ENCODE results near the gene NANOS3. TPM values are rescaled to one million over a fixed set of nuclear protein-coding genes. Genes with fewer than 3 reads are reported as not detected.

The NANOS3 gene
- total RNA-seq, 1 donor from 2014 or later = not detected

GRCh38 chr19:13864667-13865570, 12.0 kb upstream of the NANOS3 start:
- Mint-ChIP-seq H3K4me3 (peak overlapping the region; percentile 83), H3K4me1 (peaks cover 34% of the 10 kb centered on the region), H3K9me3 (no peaks in the 10 kb centered on the region), H3K36me3 (peaks cover 2% of the 10 kb centered on the region), H3K27ac (no peak overlapping the region), H3K27me3 (ENCODE audit: insufficient read depth, low read depth) (peaks cover 30% of the 10 kb centered on the region)
- Histone ChIP-seq H3K4me1 (peaks cover 6% of the 10 kb centered on the region), H4K20me1 (ENCODE audit: low read depth) (peaks cover 5% of the 10 kb centered on the region), H3K4me2 (peak overlapping the region; percentile 86), H3K9ac (no peak overlapping the region), H3K27ac (no peak overlapping the region), H2AFZ (replicated peaks) (no peak overlapping the region), H3K9me3 (ENCODE audit: low read depth) (no peaks in the 10 kb centered on the region), H3K4me3 (peak overlapping the region; percentile 61), H3K36me3 (no peaks in the 10 kb centered on the region), H3K79me2 (ENCODE audit: low read depth) (no peaks in the 10 kb centered on the region), H3K27me3 (peaks cover 81% of the 10 kb centered on the region), H3F3A (ENCODE audit: low read depth) (peaks cover 23% of the 10 kb centered on the region)
- DNase-seq (ENCODE audit: low spot score) = no peak
- no peak for TF ChIP-seq CTCF (IDR thresholded peaks at IDR 0.05)
- TF ChIP-seq EZH2 (IDR thresholded peaks at IDR 0.05) = peak; percentile 75
- TF ChIP-seq EZH2phosphoT487 (IDR thresholded peaks at IDR 0.05) = peak; percentile 72

- Histone ChIP-seq H3K9ac (no peak overlapping the region), H3K27ac (no peak overlapping the region)
Measured at GRCh38 chr19:13865571-13866462, 11.1 kb upstream of the NANOS3 start.

More at GRCh38 chr19:13865571-13866462, 11.1 kb upstream of the NANOS3 start:
- Histone ChIP-seq H3K4me3 (peak overlapping the region; percentile 61), H3F3A (ENCODE audit: low read depth) (peaks cover 23% of the 10 kb centered on the region), H3K4me2 (peak overlapping the region; percentile 86), H3K9me3 (ENCODE audit: low read depth) (no peaks in the 10 kb centered on the region), H2AFZ (replicated peaks) (no peak overlapping the region), H3K36me3 (no peaks in the 10 kb centered on the region), H4K20me1 (ENCODE audit: low read depth) (peaks cover 5% of the 10 kb centered on the region), H3K4me1 (peaks cover 6% of the 10 kb centered on the region), H3K27me3 (peaks cover 89% of the 10 kb centered on the region), H3K79me2 (ENCODE audit: low read depth) (no peaks in the 10 kb centered on the region)
- DNase-seq (ENCODE audit: low spot score) = peak; percentile 64
- Mint-ChIP-seq H3K27me3 (ENCODE audit: insufficient read depth, low read depth) (peaks cover 31% of the 10 kb centered on the region), H3K9me3 (no peaks in the 10 kb centered on the region), H3K4me3 (peak overlapping the region; percentile 90), H3K36me3 (peaks cover 2% of the 10 kb centered on the region), H3K27ac (peak overlapping the region; percentile 18), H3K4me1 (peaks cover 34% of the 10 kb centered on the region)
- TF ChIP-seq EZH2 (IDR thresholded peaks at IDR 0.05) = peak; percentile 79
- TF ChIP-seq CTCF (IDR thresholded peaks at IDR 0.05) = no peak
- TF ChIP-seq EZH2phosphoT487 (IDR thresholded peaks at IDR 0.05) = peak; percentile 74

Measured in neural progenitor cell (in vitro differentiated cells).